Osteoblast (primary cell): ENCODE results near the gene CFAP43. TPM values are rescaled to one million over a fixed set of nuclear protein-coding genes. Genes with fewer than 3 reads are reported as not detected.
A peak's percentile ranks its signal among the peaks of the same experiment; 100 is the strongest.

Source experiments
- DNase-seq: peaks from one replicate; pipeline ENCODE4 v3.0.0; 2011; ENCODE audit warnings: low spot score, mixed read lengths; ENCODE audit not compliant: insufficient read length; ENCODE audit errors: missing footprints
- H2AFZ ChIP-seq: 2 replicates; pipeline ENCODE4 v1.6.0; 2011; ENCODE audit warnings: mild to moderate bottlenecking, low read length
- H3K27ac ChIP-seq: 2 replicates; pipeline ENCODE4 v1.5.1; 2011; ENCODE audit warnings: mild to moderate bottlenecking, low read depth, low read length, moderate library complexity
- H3K27me3 ChIP-seq: 2 replicates; pipeline ENCODE4 v1.6.0; 2012; ENCODE audit warnings: mild to moderate bottlenecking, control low read depth, inconsistent platforms, low read length, moderate library complexity; ENCODE audit not compliant: insufficient read depth
- H3K36me3 ChIP-seq: 2 replicates; pipeline ENCODE4 v1.5.1; 2011; ENCODE audit warnings: mild to moderate bottlenecking, low read length, control low read depth, moderate library complexity; ENCODE audit not compliant: insufficient read depth
- H3K4me1 ChIP-seq: 2 replicates; pipeline ENCODE4 v1.5.1; 2011; ENCODE audit warnings: mild to moderate bottlenecking, low read length, control low read depth, moderate library complexity; ENCODE audit not compliant: insufficient read depth
- H3K4me2 ChIP-seq: 2 replicates; pipeline ENCODE4 v1.6.0; 2011; ENCODE audit warnings: mild to moderate bottlenecking, low read length; ENCODE audit not compliant: insufficient read depth
- H3K4me3 ChIP-seq: fragments of 200-600 bp; sonication (generic); 3 replicates; pipeline ENCODE4 v1.5.1; 2012; ENCODE audit warnings: mild to moderate bottlenecking, low read length, inconsistent platforms; ENCODE audit not compliant: insufficient read depth
- H3K79me2 ChIP-seq: 2 replicates; pipeline ENCODE4 v1.6.0; 2012; ENCODE audit warnings: mild to moderate bottlenecking, low read length, control low read depth, inconsistent platforms; ENCODE audit not compliant: insufficient read depth
- H3K9me3 ChIP-seq: 2 replicates; pipeline ENCODE4 v1.5.1; 2011; ENCODE audit warnings: low read depth, low read length, control low read depth
- H4K20me1 ChIP-seq: 2 replicates; pipeline ENCODE4 v1.6.0; 2012; ENCODE audit warnings: mild to moderate bottlenecking, low read length, control low read depth; ENCODE audit not compliant: insufficient read depth
- small RNA-seq: library from RNA; depleted of rRNA; stranded (forward); fragments of <200 nt; gene quantifications from one replicate; pipeline ENCODE3, GENCODE V24; 2012
- total RNA-seq: library from RNA; depleted of rRNA; stranded (reverse); fragments of >200 nt; gene quantifications from 2 replicates; pipeline ENCODE4 v1.2.3, GENCODE V29; 2012
- TF ChIP-seq, protein P1 (sequence below): IDR thresholded peaks from 2 replicates; pipeline ENCODE4 v1.5.1; 2011; ENCODE audit warnings: mild to moderate bottlenecking, low read depth, low read length, moderate library complexity; ENCODE audit errors: extremely low read depth

CFAP43 gene
- total RNA-seq, 1 donor, result 0.36 TPM

DNA sequence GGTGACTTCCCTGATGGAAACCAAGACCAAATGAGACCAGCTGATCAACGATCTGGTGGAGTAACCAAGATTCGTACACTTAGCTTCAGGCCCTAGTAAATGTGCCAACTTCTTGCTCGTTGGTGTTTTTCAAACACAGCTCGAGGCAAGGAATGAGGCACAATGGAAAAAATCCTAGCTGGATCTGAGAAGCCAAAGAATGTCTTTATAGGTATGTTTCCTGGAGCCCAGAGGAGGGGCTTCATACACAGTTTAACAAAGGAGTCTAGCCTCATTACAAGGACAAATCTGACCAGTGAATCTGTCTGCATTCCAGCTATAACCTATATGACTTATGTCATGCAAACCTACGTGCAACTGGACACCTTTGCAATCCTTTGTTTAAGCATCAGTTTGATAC lies 150.2 kb downstream of the CFAP43 start:
- TF ChIP-seq, protein P1, sequence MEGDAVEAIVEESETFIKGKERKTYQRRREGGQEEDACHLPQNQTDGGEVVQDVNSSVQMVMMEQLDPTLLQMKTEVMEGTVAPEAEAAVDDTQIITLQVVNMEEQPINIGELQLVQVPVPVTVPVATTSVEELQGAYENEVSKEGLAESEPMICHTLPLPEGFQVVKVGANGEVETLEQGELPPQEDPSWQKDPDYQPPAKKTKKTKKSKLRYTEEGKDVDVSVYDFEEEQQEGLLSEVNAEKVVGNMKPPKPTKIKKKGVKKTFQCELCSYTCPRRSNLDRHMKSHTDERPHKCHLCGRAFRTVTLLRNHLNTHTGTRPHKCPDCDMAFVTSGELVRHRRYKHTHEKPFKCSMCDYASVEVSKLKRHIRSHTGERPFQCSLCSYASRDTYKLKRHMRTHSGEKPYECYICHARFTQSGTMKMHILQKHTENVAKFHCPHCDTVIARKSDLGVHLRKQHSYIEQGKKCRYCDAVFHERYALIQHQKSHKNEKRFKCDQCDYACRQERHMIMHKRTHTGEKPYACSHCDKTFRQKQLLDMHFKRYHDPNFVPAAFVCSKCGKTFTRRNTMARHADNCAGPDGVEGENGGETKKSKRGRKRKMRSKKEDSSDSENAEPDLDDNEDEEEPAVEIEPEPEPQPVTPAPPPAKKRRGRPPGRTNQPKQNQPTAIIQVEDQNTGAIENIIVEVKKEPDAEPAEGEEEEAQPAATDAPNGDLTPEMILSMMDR, result no peak
- no peak for DNase-seq
- Histone ChIP-seq H3K36me3 (no peaks in the 10 kb centered on the region), H4K20me1 (no peaks in the 10 kb centered on the region), H3K27ac (no peak overlapping the region), H3K4me2 (no peak overlapping the region), H3K79me2 (no peaks in the 10 kb centered on the region), H3K27me3 (no peaks in the 10 kb centered on the region), H2AFZ (no peak overlapping the region), H3K4me3 (no peak overlapping the region), H3K9me3 (no peaks in the 10 kb centered on the region), H3K4me1 (no peaks in the 10 kb centered on the region)

DNA sequence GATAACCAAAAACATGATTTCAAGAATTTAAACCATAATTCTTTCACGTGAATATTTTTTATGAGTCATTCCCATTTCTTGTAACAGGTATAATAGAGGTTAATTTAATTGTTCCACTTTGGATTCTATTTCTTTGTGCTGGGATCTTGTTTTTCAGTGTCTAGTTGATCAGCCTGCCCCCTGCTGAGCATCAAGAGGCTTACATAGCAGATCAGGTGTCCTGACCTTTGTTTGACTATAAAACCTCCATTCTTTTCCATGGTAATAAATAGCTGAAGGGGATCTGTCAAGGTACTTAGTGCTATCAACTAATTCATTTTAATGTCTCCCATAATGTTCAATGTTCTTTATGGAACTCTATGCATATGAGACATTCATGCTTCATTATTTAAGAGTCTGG lies 151.4 kb downstream of the CFAP43 start:
- H3K27ac ChIP-seq, result no peak overlapping the region
- H3K36me3 ChIP-seq, result no peaks in the 10 kb centered on the region
- H3K79me2 ChIP-seq, result no peaks in the 10 kb centered on the region
- no peak for DNase-seq
- H4K20me1 ChIP-seq, result no peaks in the 10 kb centered on the region
- H2AFZ ChIP-seq, result no peak overlapping the region
- H3K4me2 ChIP-seq, result no peak overlapping the region
- H3K27me3 ChIP-seq, result peaks cover 10% of the 10 kb centered on the region
- H3K4me1 ChIP-seq, result no peaks in the 10 kb centered on the region
- H3K9me3 ChIP-seq, result no peaks in the 10 kb centered on the region
- no peak overlapping the region for H3K4me3 ChIP-seq
- TF ChIP-seq, protein P1, result peak; percentile 45

Small RNA genes lying within 50 kb of the gene (small RNA-seq; reads per million reads assigned to genes)
- gene MIR4482, result 0.22 reads per million
- gene MIR609, result not detected

Other genes starting within 250 kb of the CFAP43 start
- gene COL17A1, start 146.5 kb downstream of the CFAP43 start, total RNA-seq, result under 0.01 TPM in 2 replicates
- gene SFR1, start 110.2 kb downstream of the CFAP43 start, total RNA-seq, result 9.7 and 11.6 TPM in 2 replicates
- gene GSTO1, start 22.5 kb upstream of the CFAP43 start, total RNA-seq, result 149 and 177 TPM in 2 replicates
- gene GSTO2, start 36.8 kb upstream of the CFAP43 start, total RNA-seq, result 1.8 and 2.2 TPM in 2 replicates
- 14.8 and 16.5 TPM in 2 replicates for gene ITPRIP, start 106.1 kb upstream of the CFAP43 start, total RNA-seq
- 0.36 and 0.59 TPM in 2 replicates for gene CFAP58, start 121.5 kb upstream of the CFAP43 start, total RNA-seq